Lung microvascular endothelial cell (primary cell): ENCODE measurements around the gene SLC16A12. TPM values are rescaled to one million over a fixed set of nuclear protein-coding genes. Genes with fewer than 3 reads are reported as not detected.
"Not testable (repeated sequence)": the region's sequence is repeated elsewhere in the genome, so short reads cannot be mapped to it uniquely, and the experiment has no call there.

Source experiments
- DNase-seq, 2 donors: peaks; one replicate each; pipeline versions ENCODE4 v3.0.0 to v3.0.0-alpha.2; 2010; ENCODE audit warnings: low read depth in 2 of 2
- total RNA-seq: library from RNA; depleted of rRNA; stranded (reverse); fragments of >200 nt; gene quantifications from 2 replicates; pipeline ENCODE4 v1.2.1, GENCODE V29; 2014

Gene SLC16A12
- total RNA-seq, 1 donor from 2014 or later = not detected

GRCh38 chr10:89392974-89393373 lies 142.4 kb downstream of the SLC16A12 start:
- peak in 1 of 2 donors; percentile 35 for DNase-seq

- peak; percentile 87 to 93 for DNase-seq
These were observed 143.3 kb downstream of the SLC16A12 start, which contains the start of gene IFIT1 for GRCh38 chr10:89391907-89392756. IFIT1 (plus strand) TSS chr10:89392623; CDS start chr10:89392713, 90 bp downstream.

- not testable (repeated sequence) for DNase-seq
These were observed 144.2 kb downstream of the SLC16A12 start for GRCh38 chr10:89391226-89391576.

GRCh38 chr10:89390476-89391225 lies 144.7 kb downstream of the SLC16A12 start:
- DNase-seq = peak in 1 of 2 donors; percentile 71

- DNase-seq = peak; percentile 16 to 32
These were observed 146.1 kb downstream of the SLC16A12 start for GRCh38 chr10:89389254-89389653.

GRCh38 chr10:89388806-89389205 lies 146.6 kb downstream of the SLC16A12 start:
- no peak for DNase-seq

GRCh38 chr10:89384474-89385340 lies 150.7 kb downstream of the SLC16A12 start:
- DNase-seq = no peak

GRCh38 chr10:89382757-89383156 lies 152.6 kb downstream of the SLC16A12 start:
- DNase-seq = no peak

Other genes with a start within 250 kb of the SLC16A12 start
- 3.1 and 8.1 TPM in 2 replicates for gene IFIT2, start 233.5 kb downstream of the SLC16A12 start, total RNA-seq
- gene IFIT3, start 207.6 kb downstream of the SLC16A12 start, total RNA-seq = 5.7 and 8.1 TPM in 2 replicates
- not detected in 2 replicates for gene IFIT1B, start 157.5 kb downstream of the SLC16A12 start, total RNA-seq
- gene IFIT1, start 143.0 kb downstream of the SLC16A12 start, total RNA-seq = 0.20 and 0.87 TPM in 2 replicates
- 6.3 and 7.7 TPM in 2 replicates for gene IFIT5, start 121.0 kb downstream of the SLC16A12 start, total RNA-seq
- gene PANK1, start 109.6 kb upstream of the SLC16A12 start, total RNA-seq = 1.3 and 1.6 TPM in 2 replicates
- gene KIF20B, start 166.0 kb upstream of the SLC16A12 start, total RNA-seq = 2.4 and 5.0 TPM in 2 replicates